BLaER1 (cell line): ENCODE measurements around the gene KIF16B.
"Not testable (repeated sequence)": the region's sequence is repeated elsewhere in the genome, so short reads cannot be mapped to it uniquely, and the experiment has no call there.

Source experiments
- H3K27ac ChIP-seq: shearing (Covaris generic); formaldehyde crosslinking; 2 replicates; pipeline ENCODE4 v1.8.1; 2022
- H3K27me3 ChIP-seq: shearing (Covaris generic); formaldehyde crosslinking; 2 replicates; pipeline ENCODE4 v1.8.1; 2022
- H3K36me3 ChIP-seq: shearing (Covaris generic); formaldehyde crosslinking; 2 replicates; pipeline ENCODE4 v1.8.1; 2022
- H3K4me1 ChIP-seq: shearing (Covaris generic); formaldehyde crosslinking; 2 replicates; pipeline ENCODE4 v1.8.1; 2022
- H3K4me2 ChIP-seq: shearing (Covaris generic); formaldehyde crosslinking; 2 replicates; pipeline ENCODE4 v1.8.1; 2022
- H3K4me3 ChIP-seq: shearing (Covaris generic); formaldehyde crosslinking; 2 replicates; pipeline ENCODE4 v1.8.1; 2022
- H3K9ac ChIP-seq: shearing (Covaris generic); formaldehyde crosslinking; 2 replicates; pipeline ENCODE4 v1.8.1; 2022
- H3K9me3 ChIP-seq: shearing (Covaris generic); formaldehyde crosslinking; 2 replicates; pipeline ENCODE4 v1.8.1; 2022
- H4K20me1 ChIP-seq: shearing (Covaris generic); formaldehyde crosslinking; 2 replicates; pipeline ENCODE4 v1.8.1; 2022
- Cebpa-rat ChIP-seq: shearing (Covaris generic); IDR thresholded peaks from 2 replicates; pipeline ENCODE4 v1.8.1; 2022

KIF16B gene

GRCh38 chr20:16613954-16614353, 40.7 kb upstream of the KIF16B start:
- peaks cover 23% of the 10 kb centered on the region for H3K4me1 ChIP-seq
- no peaks in the 10 kb centered on the region for H4K20me1 ChIP-seq
- H3K9me3 ChIP-seq: peaks cover 30% of the 10 kb centered on the region
- TF ChIP-seq Cebpa-rat: no peak
- H3K4me3 ChIP-seq: no peak overlapping the region
- H3K9ac ChIP-seq: 0 out of 2 replicates have a peak overlapping the region, but pooled peaks have one; percentile 14
- H3K4me2 ChIP-seq: peak overlapping the region; percentile 50
- H3K27me3 ChIP-seq: no peaks in the 10 kb centered on the region
- H3K27ac ChIP-seq: no peak overlapping the region
- H3K36me3 ChIP-seq: no peaks in the 10 kb centered on the region

- Histone ChIP-seq H3K4me1 (peaks cover 32% of the 10 kb centered on the region), H3K36me3 (no peaks in the 10 kb centered on the region), H3K27me3 (no peaks in the 10 kb centered on the region), H3K9ac (no peak overlapping the region), H3K27ac (no peak overlapping the region), H3K4me2 (peak overlapping the region; percentile 32), H4K20me1 (no peaks in the 10 kb centered on the region), H3K9me3 (peaks cover 17% of the 10 kb centered on the region), H3K4me3 (no peak overlapping the region)
- TF ChIP-seq Cebpa-rat: no peak
Observed at GRCh38 chr20:16612706-16613105, 39.5 kb upstream of the KIF16B start.

- TF ChIP-seq Cebpa-rat: no peak
- H3K27ac ChIP-seq: no peak overlapping the region
- H3K4me3 ChIP-seq: no peak overlapping the region
- H3K36me3 ChIP-seq: no peaks in the 10 kb centered on the region
- H3K9ac ChIP-seq: no peak overlapping the region
- H3K27me3 ChIP-seq: no peaks in the 10 kb centered on the region
- peaks cover 35% of the 10 kb centered on the region for H3K4me1 ChIP-seq
- no peak overlapping the region for H3K4me2 ChIP-seq
- no peaks in the 10 kb centered on the region for H4K20me1 ChIP-seq
- H3K9me3 ChIP-seq: peaks cover 8% of the 10 kb centered on the region
Observed at GRCh38 chr20:16611817-16612216, 38.6 kb upstream of the KIF16B start.

- no peaks in the 10 kb centered on the region for H3K9me3 ChIP-seq
- H3K4me2 ChIP-seq: no peak overlapping the region
- H3K9ac ChIP-seq: no peak overlapping the region
- H3K4me1 ChIP-seq: peaks cover 32% of the 10 kb centered on the region
- no peak overlapping the region for H3K27ac ChIP-seq
- H3K36me3 ChIP-seq: no peaks in the 10 kb centered on the region
- no peak for TF ChIP-seq Cebpa-rat
- no peaks in the 10 kb centered on the region for H3K27me3 ChIP-seq
- no peaks in the 10 kb centered on the region for H4K20me1 ChIP-seq
- no peak overlapping the region for H3K4me3 ChIP-seq
Observed at GRCh38 chr20:16609066-16609465, 35.8 kb upstream of the KIF16B start.

GRCh38 chr20:16608277-16608650, 35.0 kb upstream of the KIF16B start:
- Histone ChIP-seq H3K9me3 (no peaks in the 10 kb centered on the region), H3K36me3 (no peaks in the 10 kb centered on the region), H3K9ac (no peak overlapping the region), H3K4me1 (peaks cover 24% of the 10 kb centered on the region), H3K27me3 (no peaks in the 10 kb centered on the region), H3K27ac (no peak overlapping the region), H3K4me2 (peak overlapping the region; percentile 38), H3K4me3 (no peak overlapping the region), H4K20me1 (no peaks in the 10 kb centered on the region)
- no peak for TF ChIP-seq Cebpa-rat

GRCh38 chr20:16607364-16608276, 34.4 kb upstream of the KIF16B start:
- Histone ChIP-seq H3K27me3 (no peaks in the 10 kb centered on the region), H3K9me3 (no peaks in the 10 kb centered on the region), H4K20me1 (no peaks in the 10 kb centered on the region), H3K4me1 (peaks cover 18% of the 10 kb centered on the region), H3K27ac (no peak overlapping the region), H3K9ac (no peak overlapping the region), H3K4me2 (peak overlapping the region; percentile 38), H3K36me3 (no peaks in the 10 kb centered on the region), H3K4me3 (no peak overlapping the region)
- TF ChIP-seq Cebpa-rat: no peak

- TF ChIP-seq Cebpa-rat: no peak
Observed at GRCh38 chr20:16606468-16607070, 33.3 kb upstream of the KIF16B start.

GRCh38 chr20:16601047-16601446, 27.8 kb upstream of the KIF16B start:
- Histone ChIP-seq H3K9me3 (no peaks in the 10 kb centered on the region), H3K9ac (no peak overlapping the region), H3K4me3 (no peak overlapping the region), H3K27me3 (no peaks in the 10 kb centered on the region), H4K20me1 (no peaks in the 10 kb centered on the region), H3K4me2 (peak overlapping the region; percentile 47), H3K27ac (no peak overlapping the region), H3K4me1 (peaks cover 11% of the 10 kb centered on the region), H3K36me3 (no peaks in the 10 kb centered on the region)
- no peak for TF ChIP-seq Cebpa-rat

More at GRCh38 chr20:16606468-16607070, 33.3 kb upstream of the KIF16B start:
- no peak overlapping the region for H3K4me3 ChIP-seq
- no peak overlapping the region for H3K4me2 ChIP-seq
- no peak overlapping the region for H3K9ac ChIP-seq
- no peaks in the 10 kb centered on the region for H3K9me3 ChIP-seq
- H3K36me3 ChIP-seq: no peaks in the 10 kb centered on the region
- no peaks in the 10 kb centered on the region for H3K27me3 ChIP-seq
- H3K27ac ChIP-seq: no peak overlapping the region
- peaks cover 15% of the 10 kb centered on the region for H3K4me1 ChIP-seq
- H4K20me1 ChIP-seq: no peaks in the 10 kb centered on the region

- Histone ChIP-seq H3K4me2 (no peak overlapping the region), H3K4me3 (no peak overlapping the region), H3K4me1 (peaks cover 11% of the 10 kb centered on the region), H3K9ac (no peak overlapping the region), H3K27ac (no peak overlapping the region), H3K9me3 (no peaks in the 10 kb centered on the region), H3K27me3 (no peaks in the 10 kb centered on the region), H4K20me1 (no peaks in the 10 kb centered on the region), H3K36me3 (no peaks in the 10 kb centered on the region)
- TF ChIP-seq Cebpa-rat: no peak
Observed at GRCh38 chr20:16599257-16599656, 26.0 kb upstream of the KIF16B start.

GRCh38 chr20:16596991-16597390, 23.7 kb upstream of the KIF16B start:
- Histone ChIP-seq H3K4me1 (peaks cover 11% of the 10 kb centered on the region), H3K4me2 (no peak overlapping the region), H3K9ac (no peak overlapping the region), H3K4me3 (no peak overlapping the region), H3K27me3 (no peaks in the 10 kb centered on the region), H3K36me3 (no peaks in the 10 kb centered on the region), H3K9me3 (no peaks in the 10 kb centered on the region), H4K20me1 (no peaks in the 10 kb centered on the region), H3K27ac (no peak overlapping the region)
- TF ChIP-seq Cebpa-rat: no peak

- not testable (repeated sequence) for H4K20me1 ChIP-seq, H3K27ac ChIP-seq, H3K4me2 ChIP-seq, H3K4me1 ChIP-seq, H3K9ac ChIP-seq, H3K36me3 ChIP-seq, H3K4me3 ChIP-seq, H3K27me3 ChIP-seq, H3K9me3 ChIP-seq
Observed at GRCh38 chr20:16596404-16596803, 23.2 kb upstream of the KIF16B start.
